GM23338 (cell line): Measurements from ENCODE around the gene GNG10. TPM values are rescaled to one million over a fixed set of nuclear protein-coding genes. Genes with fewer than 3 reads are reported as not detected.
"Not testable (repeated sequence)": the region's sequence is repeated elsewhere in the genome, so short reads cannot be mapped to it uniquely, and the experiment has no call there.

Source experiments
- ATAC-seq: fragments of 200-7000 bp; cut with Tn5 transposase; 3 replicates; pipeline ENCODE4 v1.9.1; 2020
- DNase-seq: peaks from one replicate; pipeline ENCODE4 v3.0.0-alpha.2; 2015; ENCODE audit warnings: low spot score
- H2AFZ ChIP-seq: fragments of 200-600 bp; sonication (generic); 2 replicates; pipeline ENCODE4 v1.8.0; 2016; ENCODE audit warnings: antibody characterized with exemption, mild to moderate bottlenecking, moderate library complexity
- H3F3A ChIP-seq: fragments of 200-600 bp; sonication (generic); replicated peaks from 2 replicates; pipeline ENCODE4 v1.8.0; 2017; ENCODE audit warnings: antibody characterized with exemption, mixed run types, low read depth
- H3K27ac ChIP-seq: fragments of 200-600 bp; sonication (generic); 2 replicates; pipeline ENCODE4 v1.6.1; 2016; ENCODE audit warnings: low read depth
- H3K27me3 ChIP-seq: fragments of 200-600 bp; sonication (generic); 2 replicates; pipeline ENCODE4 v1.8.0; 2016; ENCODE audit warnings: mild to moderate bottlenecking, mixed run types, moderate library complexity; ENCODE audit not compliant: insufficient read depth
- H3K36me3 ChIP-seq: fragments of 200-600 bp; sonication (generic); 2 replicates; pipeline ENCODE4 v1.8.0; 2016; ENCODE audit warnings: mild to moderate bottlenecking; ENCODE audit not compliant: insufficient read depth
- H3K4me1 ChIP-seq: fragments of 200-600 bp; sonication (generic); 2 replicates; pipeline ENCODE4 v1.8.0; 2016; ENCODE audit warnings: mild to moderate bottlenecking, moderate library complexity; ENCODE audit not compliant: insufficient read depth
- H3K4me2 ChIP-seq: fragments of 200-600 bp; sonication (generic); 2 replicates; pipeline ENCODE4 v1.7.1; 2017; ENCODE audit warnings: mixed run types
- H3K4me3 ChIP-seq: fragments of 200-600 bp; sonication (generic); 2 replicates; pipeline ENCODE4 v1.6.1; 2016; ENCODE audit warnings: mixed run types
- H3K79me2 ChIP-seq: fragments of 200-600 bp; sonication (generic); replicated peaks from 2 replicates; pipeline ENCODE4 v1.8.0; 2017; ENCODE audit warnings: mild to moderate bottlenecking; ENCODE audit not compliant: insufficient read depth
- H3K9me2 ChIP-seq: fragments of 200-600 bp; sonication (generic); 2 replicates; pipeline ENCODE4 v1.8.0; 2017; ENCODE audit not compliant: insufficient read depth
- H4K20me1 ChIP-seq: fragments of 200-600 bp; sonication (generic); replicated peaks from 2 replicates; pipeline ENCODE4 v1.8.0; 2017; ENCODE audit warnings: mild to moderate bottlenecking; ENCODE audit not compliant: insufficient read depth
- H3K27ac Mint-ChIP-seq: 2 replicates; pipeline ENCODE4 v1.8.0; 2020; ENCODE audit warnings: inconsistent platforms, mild to moderate bottlenecking, moderate library complexity, mixed read lengths
- H3K27me3 Mint-ChIP-seq: 3 replicates; pipeline ENCODE4 v1.8.0; 2022; ENCODE audit warnings: low read depth, mild to moderate bottlenecking, moderate library complexity, mixed read lengths, inconsistent platforms; ENCODE audit not compliant: insufficient read depth, poor library complexity
- H3K36me3 Mint-ChIP-seq: 3 replicates; pipeline ENCODE4 v1.8.0; 2021; ENCODE audit warnings: low read depth, mild to moderate bottlenecking, inconsistent platforms, moderate library complexity, mixed read lengths
- H3K4me1 Mint-ChIP-seq: 3 replicates; pipeline ENCODE4 v1.8.0; 2020; ENCODE audit warnings: mild to moderate bottlenecking, inconsistent platforms, mixed read lengths
- H3K4me3 Mint-ChIP-seq: 3 replicates; pipeline ENCODE4 v1.8.0; 2021; ENCODE audit warnings: moderate library complexity, mild to moderate bottlenecking, inconsistent platforms, mixed read lengths
- H3K9me3 Mint-ChIP-seq: 3 replicates; pipeline ENCODE4 v1.8.0; 2020; ENCODE audit warnings: moderate library complexity, mild to moderate bottlenecking, inconsistent platforms, mixed read lengths
- CREB1 ChIP-seq: fragments of 250-450 bp; sonication (Bioruptor Pico); IDR thresholded peaks from 2 replicates; pipeline ENCODE4 v1.5.0; 2020; ENCODE audit warnings: low read depth, mild to moderate bottlenecking, moderate library complexity
- CTCF ChIP-seq, 2 experiments: fragments of 200-600 bp in 1 of 2; sonication (generic) in 1 of 2; conservative IDR thresholded peaks; 2 replicates each; pipeline versions ENCODE4 v1.5.1 to v1.6.1; 2016 to 2017; ENCODE audit warnings: antibody characterized with exemption in 2 of 2, low read depth in 2 of 2, mild to moderate bottlenecking in 2 of 2, moderate library complexity in 1 of 2
- EZH2 ChIP-seq: fragments of 200-600 bp; sonication (generic); IDR thresholded peaks from one replicate; pipeline ENCODE4 v1.8.0; 2017; ENCODE audit warnings: antibody characterized with exemption, mild to moderate bottlenecking, low read depth; ENCODE audit not compliant: unreplicated experiment
- EZH2phosphoT487 ChIP-seq: fragments of 200-600 bp; sonication (generic); IDR thresholded peaks from one replicate; pipeline ENCODE4 v1.8.1; 2018; ENCODE audit warnings: antibody characterized with exemption; ENCODE audit not compliant: unreplicated experiment
- JUNB ChIP-seq: IDR thresholded peaks from one replicate; pipeline ENCODE4 v1.6.1; 2016; ENCODE audit warnings: antibody characterized with exemption; ENCODE audit not compliant: unreplicated experiment
- NANOG ChIP-seq: IDR thresholded peaks from 2 replicates; pipeline ENCODE4 v1.6.1; 2016; ENCODE audit warnings: antibody characterized with exemption, borderline replicate concordance
- POLR2AphosphoS5 ChIP-seq: IDR thresholded peaks from 2 replicates; pipeline ENCODE4 v1.6.1; 2016; ENCODE audit warnings: antibody characterized with exemption, low read depth
- ZNF114 ChIP-seq: fragments of 250-450 bp; sonication (Bioruptor Pico); IDR thresholded peaks from 2 replicates; pipeline ENCODE4 v1.5.0; 2020; ENCODE audit warnings: mild to moderate bottlenecking, moderate library complexity
- ZNF331 ChIP-seq: fragments of 250-450 bp; sonication (Bioruptor Pico); IDR thresholded peaks from 2 replicates; pipeline ENCODE4 v1.5.0; 2020; ENCODE audit warnings: low read depth, mild to moderate bottlenecking, moderate library complexity
- ZNF462 ChIP-seq: fragments of 250-450 bp; sonication (Bioruptor Pico); IDR thresholded peaks from 2 replicates; pipeline ENCODE4 v1.5.0; 2020; ENCODE audit warnings: mild to moderate bottlenecking, moderate library complexity
- polyA plus RNA-seq: library from polyadenylated mRNA; unstranded; fragments of >200 nt; fragmentation: Nextera tagmentation; extraction: Ambion mirVana; gene quantifications from 2 replicates; pipeline ENCODE4 v1.2.1, GENCODE V29; 2016
- total RNA-seq: library from RNA; depleted of rRNA; stranded (reverse); fragments of >200 nt; shearing (Covaris generic); gene quantifications from 2 replicates; pipeline ENCODE4 v1.2.3, GENCODE V29; 2014

Gene GNG10
- total and polyA plus RNA-seq, 2 experiments from 2014 or later: 49.9 to 61.2 TPM

- ATAC-seq, H3K79me2 ChIP-seq, H3K9me2 ChIP-seq, H3K4me2 ChIP-seq, H3F3A ChIP-seq, H3K27me3 Mint-ChIP-seq, H3K27me3 ChIP-seq, H3K4me3 Mint-ChIP-seq, DNase-seq, H3K27ac Mint-ChIP-seq, H3K4me1 Mint-ChIP-seq, H3K36me3 Mint-ChIP-seq, H3K4me3 ChIP-seq, H3K4me1 ChIP-seq, H3K9me3 Mint-ChIP-seq, H3K27ac ChIP-seq, H3K36me3 ChIP-seq, H4K20me1 ChIP-seq, H2AFZ ChIP-seq: not testable (repeated sequence)
Measured at GRCh38 chr9:111617349-111617748, 44.1 kb upstream of the GNG10 start.

- Histone ChIP-seq H3K27me3 (no peaks in the 10 kb centered on the region), H3K9me2 (no peaks in the 10 kb centered on the region), H3F3A (no peaks in the 10 kb centered on the region), H4K20me1 (no peaks in the 10 kb centered on the region), H3K27ac (no peak overlapping the region), H3K4me3 (no peak overlapping the region), H3K79me2 (no peaks in the 10 kb centered on the region), H3K4me2 (no peak overlapping the region), H3K4me1 (no peaks in the 10 kb centered on the region), H3K36me3 (no peaks in the 10 kb centered on the region), H2AFZ (no peak overlapping the region)
- Mint-ChIP-seq H3K4me1 (peaks cover 8% of the 10 kb centered on the region; the same call in 2 of the 3 replicates), H3K4me3 (no peak overlapping the region), H3K36me3 (0 out of 3 replicates have a peak, but pooled peaks cover 3% of the 10 kb centered on the region), H3K27me3 (no peaks in the 10 kb centered on the region), H3K9me3 (0 out of 3 replicates have a peak, but pooled peaks cover 5% of the 10 kb centered on the region), H3K27ac (no peak overlapping the region)
- DNase-seq: peak; percentile 77
- ATAC-seq: peak; percentile 97
- TF ChIP-seq CTCF (conservative IDR thresholded peaks at IDR 0.05; ENCODE audit: low read depth in 2 of 2) (peak; percentile 89 to 96), POLR2AphosphoS5 (no peak)
Measured at GRCh38 chr9:111621895-111622480, 39.4 kb upstream of the GNG10 start.

- H3K36me3 ChIP-seq: no peaks in the 10 kb centered on the region
- no peak overlapping the region for H3K27ac ChIP-seq
- H3K27me3 Mint-ChIP-seq: no peaks in the 10 kb centered on the region
- no peaks in the 10 kb centered on the region for H3K79me2 ChIP-seq
- peaks cover 11% of the 10 kb centered on the region; the same call in 2 of the 3 replicates for H3K4me1 Mint-ChIP-seq
- no peaks in the 10 kb centered on the region for H3K9me2 ChIP-seq
- no peaks in the 10 kb centered on the region for H3K27me3 ChIP-seq
- H2AFZ ChIP-seq: peak overlapping the region; percentile 52; the same call in 1 of the 2 replicates
- ATAC-seq (no peak), DNase-seq (no peak)
- H3K4me3 ChIP-seq: no peak overlapping the region
- no peaks in the 10 kb centered on the region for H4K20me1 ChIP-seq
- no peak overlapping the region for H3K4me2 ChIP-seq
- H3K27ac Mint-ChIP-seq: no peak overlapping the region
- 0 out of 3 replicates have a peak, but pooled peaks cover 3% of the 10 kb centered on the region for H3K36me3 Mint-ChIP-seq
- H3K4me3 Mint-ChIP-seq: no peak overlapping the region
- H3K4me1 ChIP-seq: no peaks in the 10 kb centered on the region
- H3K9me3 Mint-ChIP-seq: 0 out of 3 replicates have a peak, but pooled peaks cover 5% of the 10 kb centered on the region
- H3F3A ChIP-seq: no peaks in the 10 kb centered on the region
- TF ChIP-seq EZH2phosphoT487 (no peak), NANOG (no peak), ZNF462 (CRISPR knock-in tag) (no peak), CREB1 (CRISPR knock-in tag) (no peak), ZNF114 (no peak), JUNB (no peak), EZH2 (no peak), ZNF331 (CRISPR knock-in tag) (no peak)
Measured at GRCh38 chr9:111622626-111623025, 38.8 kb upstream of the GNG10 start.
